IMR-90 (cell line): ENCODE results near the gene ATP2B1. TPM values are rescaled to one million over a fixed set of nuclear protein-coding genes. Genes with fewer than 3 reads are reported as not detected.
A peak's percentile ranks its signal among the peaks of the same experiment; 100 is the strongest.

Source experiments
- ATAC-seq: fragments of 200-7000 bp; cut with Tn5 transposase; 2 replicates; pipeline ENCODE4 v1.9.1; 2020; ENCODE audit warnings: low read depth, mild to moderate bottlenecking, moderate library complexity
- BruUV-seq: library from RNA; stranded (reverse); fragments of 400-500 nt; replicated peaks from 2 replicates; lab custom pipeline; 2021; lab: Mats Ljungman, UMichigan
- CTCF ChIA-PET: fragments of 300-600 bp; formaldehyde crosslinking; extraction: SDS; loops from one replicate; lab custom pipeline; 2021; ENCODE audit warnings: antibody characterized with exemption; lab: Yijun Ruan, JAX
- POLR2A ChIA-PET: fragments of 300-600 bp; sonication (Branson Sonifier 250); formaldehyde crosslinking; loops from one replicate; lab custom pipeline; 2022; ENCODE audit warnings: antibody characterized with exemption; ENCODE audit not compliant: unreplicated experiment; lab: Charles Lee
- DNase-seq: peaks from one replicate; pipeline ENCODE4 v3.0.0; 2013
- H2AFZ ChIP-seq: replicated peaks from 2 replicates; pipeline ENCODE3; 2013; ENCODE audit warnings: low read length, mild to moderate bottlenecking; ENCODE audit not compliant: poor library complexity
- H2AK5ac ChIP-seq: 2 replicates; pipeline ENCODE4 v1.6.1; 2013; ENCODE audit warnings: low read depth, low read length, inconsistent platforms
- H2AK9ac ChIP-seq: replicated peaks from 2 replicates; pipeline ENCODE3; 2013; ENCODE audit warnings: mild to moderate bottlenecking, low read depth, low read length, moderate library complexity; ENCODE audit not compliant: poor library complexity
- H2BK120ac ChIP-seq: 2 replicates; pipeline ENCODE4 v1.6.1; 2013; ENCODE audit warnings: low read depth, low read length, inconsistent platforms
- H2BK15ac ChIP-seq: 3 replicates; pipeline ENCODE4 v1.6.1; 2013; ENCODE audit warnings: low read depth, low read length, inconsistent platforms
- H2BK20ac ChIP-seq: 2 replicates; pipeline ENCODE4 v1.6.1; 2013; ENCODE audit warnings: low read depth, mild to moderate bottlenecking, inconsistent platforms, low read length, moderate library complexity
- H2BK5ac ChIP-seq: 2 replicates; pipeline ENCODE4 v1.6.1; 2013; ENCODE audit warnings: mild to moderate bottlenecking, low read depth, low read length, inconsistent platforms; ENCODE audit not compliant: poor library complexity, severe bottlenecking
- H3K14ac ChIP-seq: replicated peaks from 2 replicates; pipeline ENCODE4 v1.6.1; 2013; ENCODE audit warnings: low read depth, low read length, inconsistent platforms
- H3K18ac ChIP-seq: 2 replicates; pipeline ENCODE4 v1.6.1; 2013; ENCODE audit warnings: low read depth, low read length, control low read depth
- H3K23ac ChIP-seq: 2 replicates; pipeline ENCODE4 v1.6.1; 2013; ENCODE audit warnings: low read depth, low read length, inconsistent platforms
- H3K27ac ChIP-seq: 2 replicates; pipeline ENCODE4 v1.5.1; 2013; ENCODE audit warnings: mild to moderate bottlenecking, control low read depth, low read length; ENCODE audit not compliant: insufficient read depth
- H3K27me3 ChIP-seq: 2 replicates; pipeline ENCODE4 v1.6.1; 2013; ENCODE audit warnings: low read length; ENCODE audit not compliant: control insufficient read depth, insufficient read depth
- H3K36me3 ChIP-seq: 2 replicates; pipeline ENCODE4 v1.6.1; 2013; ENCODE audit warnings: low read length, mixed read lengths; ENCODE audit not compliant: control insufficient read depth, insufficient read depth
- H3K4ac ChIP-seq: 2 replicates; pipeline ENCODE4 v1.6.1; 2013; ENCODE audit warnings: low read depth, low read length, inconsistent platforms
- H3K4me1 ChIP-seq: 2 replicates; pipeline ENCODE4 v1.6.1; 2013; ENCODE audit warnings: low read length, mixed read lengths; ENCODE audit not compliant: control insufficient read depth, insufficient read depth
- H3K4me2 ChIP-seq: 2 replicates; pipeline ENCODE4 v1.6.1; 2013; ENCODE audit warnings: low read depth, mild to moderate bottlenecking, control low read depth, low read length, moderate library complexity
- H3K4me3 ChIP-seq: 2 replicates; pipeline ENCODE4 v1.5.1; 2013; ENCODE audit warnings: low read depth, mild to moderate bottlenecking, control low read depth, low read length, moderate library complexity; ENCODE audit not compliant: insufficient read depth
- H3K56ac ChIP-seq: 2 replicates; pipeline ENCODE4 v1.6.1; 2013; ENCODE audit warnings: low read length, inconsistent platforms; ENCODE audit not compliant: insufficient read depth; ENCODE audit errors: extremely low read depth
- H3K79me1 ChIP-seq, 2 experiments: 2 replicates each; pipeline ENCODE4 v1.6.1; 2013; ENCODE audit warnings: low read length in 2 of 2, inconsistent platforms in 1 of 2, low read depth in 1 of 2
- H3K9ac ChIP-seq: 2 replicates; pipeline ENCODE4 v1.6.1; 2013; ENCODE audit warnings: low read depth, low read length, control low read depth
- H3K9me1 ChIP-seq: 2 replicates; pipeline ENCODE4 v1.6.1; 2013; ENCODE audit warnings: low read length, inconsistent platforms; ENCODE audit not compliant: insufficient read depth
- H3K9me3 ChIP-seq: 2 replicates; pipeline ENCODE4 v1.6.1; 2013; ENCODE audit warnings: low read length; ENCODE audit not compliant: control insufficient read depth, insufficient read depth
- H4K20me1 ChIP-seq: 2 replicates; pipeline ENCODE4 v1.6.1; 2013; ENCODE audit warnings: low read length, inconsistent platforms; ENCODE audit not compliant: insufficient read depth
- H4K5ac ChIP-seq: 2 replicates; pipeline ENCODE4 v1.6.1; 2013; ENCODE audit warnings: mild to moderate bottlenecking, low read depth, low read length, control low read depth
- H4K8ac ChIP-seq, 2 experiments: 2 replicates each; pipeline ENCODE4 v1.6.1; 2013; ENCODE audit warnings: low read depth in 2 of 2, low read length in 2 of 2, control low read depth in 1 of 2, inconsistent platforms in 1 of 2
- H4K91ac ChIP-seq: 2 replicates; pipeline ENCODE4 v1.6.1; 2013; ENCODE audit warnings: low read depth, low read length, inconsistent platforms; ENCODE audit not compliant: insufficient read depth
- BHLHE40 ChIP-seq: fragments of 150-350 bp; IDR thresholded peaks from 2 replicates; pipeline ENCODE4 v1.6.1; 2016; ENCODE audit warnings: mild to moderate bottlenecking, low read depth, low read length
- CHD1 ChIP-seq: IDR thresholded peaks from 2 replicates; pipeline ENCODE4 v1.6.1; 2012; ENCODE audit warnings: low read depth, low read length, improper control_type of control experiment
- CTCF ChIP-seq: conservative IDR thresholded peaks from 2 replicates; pipeline ENCODE4 v1.5.1; 2012; ENCODE audit warnings: mild to moderate bottlenecking, low read depth, low read length, improper control_type of control experiment
- ELK1 ChIP-seq: fragments of 150-350 bp; IDR thresholded peaks from 2 replicates; pipeline ENCODE4 v1.6.1; 2016; ENCODE audit warnings: low read depth, mild to moderate bottlenecking, low read length, moderate library complexity, borderline replicate concordance
- FOS ChIP-seq: fragments of 150-350 bp; IDR thresholded peaks from 2 replicates; pipeline ENCODE4 v1.6.1; 2016; ENCODE audit warnings: low read depth, low read length
- MXI1 ChIP-seq: IDR thresholded peaks from 2 replicates; pipeline ENCODE4 v1.6.1; 2012; ENCODE audit warnings: low read depth, mild to moderate bottlenecking, low read length, moderate library complexity, borderline replicate concordance
- RCOR1 ChIP-seq: IDR thresholded peaks from 2 replicates; pipeline ENCODE4 v1.6.1; 2012; ENCODE audit warnings: mild to moderate bottlenecking, low read length, improper control_type of control experiment; ENCODE audit not compliant: insufficient replicate concordance
- SMC3 ChIP-seq: fragments of 150-350 bp; IDR thresholded peaks from 2 replicates; pipeline ENCODE4 v1.6.1; 2016; ENCODE audit warnings: low read depth, mild to moderate bottlenecking, antibody characterized with exemption, low read length, moderate library complexity
- USF2 ChIP-seq: fragments of 150-350 bp; IDR thresholded peaks from 2 replicates; pipeline ENCODE4 v1.6.1; 2017; ENCODE audit warnings: mild to moderate bottlenecking, antibody characterized with exemption, low read length, low read depth
- WGBS, 2 experiments: methylation state at CpG; one replicate each; pipeline versions ENCODE4 v1.1.5 to v1.1.7; 2013; ENCODE audit warnings: missing lambda C conversion rate in 2 of 2; ENCODE audit not compliant: insufficient read length in 1 of 2; ENCODE audit errors: extremely low coverage in 2 of 2; 5-methylcytosine and 5-hydroxymethylcytosine counted together
- dilution Hi-C: fragments of 300-500 bp; cut with HindIII; formaldehyde crosslinking; loops from one replicate; pipeline ENCODE4 v1.14.3; 2018; ENCODE audit warnings: low sequenced_read_pairs; ENCODE audit not compliant: unreplicated experiment
- in situ Hi-C: fragments of 300-500 bp; cut with MboI; formaldehyde crosslinking; loops from 3 replicates; pipeline ENCODE4 v1.14.3; 2019; ENCODE audit warnings: low sequenced_read_pairs, inconsistent platforms, mixed read lengths
- intact Hi-C: fragments of 100-400 bp; cut with micrococcal nuclease; formaldehyde crosslinking; loops from 2 replicates; pipeline ENCODE4 v1.10.0; 2022
- polyA plus RNA-seq, 3 experiments: library from polyadenylated mRNA; depleted of rRNA; stranded (reverse); fragments of >200 nt; gene quantifications; 2 replicates each; pipeline ENCODE4 v1.2.3, GENCODE V29; 2012; ENCODE audit warnings: low replicate concordance in 1 of 3
- total RNA-seq: library from RNA; depleted of rRNA; stranded (reverse); fragments of >200 nt; gene quantifications from 2 replicates; pipeline ENCODE4 v1.2.3, GENCODE V29; 2012

Gene ATP2B1
- total and polyA plus RNA-seq, 2 of the 4 experiments (the other 2 are of a cell fraction): 9.9 to 32.6 TPM

GRCh38 chr12:89663577-89664357, 44.9 kb downstream of the ATP2B1 start:
- intact Hi-C loops (no loop called here), in situ Hi-C loops (no loop called here), dilution Hi-C loops (no loop called here)
- WGBS, 2 experiments: 23% methylated on average over 1 of the region's 4 CpGs; no CpG with 5 or more reads in 1 of the 2 experiments
- Histone ChIP-seq H3K4ac (no peak overlapping the region), H2BK15ac (no peak overlapping the region), H2AK9ac (no peak overlapping the region), H3K9me1 (peaks cover 7% of the 10 kb centered on the region; the same call in 1 of the 2 replicates), H3K14ac (no peak overlapping the region), H3K27me3 (no peaks in the 10 kb centered on the region), H4K20me1 (peaks cover 32% of the 10 kb centered on the region), H3K4me1 (peaks cover 6% of the 10 kb centered on the region), H3K4me2 (peak overlapping the region; percentile 16), H3K27ac (no peak overlapping the region), H3K18ac (no peak overlapping the region), H3K36me3 (no peaks in the 10 kb centered on the region), H2AFZ (no peak overlapping the region), H4K91ac (no peak overlapping the region), H3K4me3 (no peak overlapping the region), H2BK20ac (no peak overlapping the region), H4K5ac (no peak overlapping the region), H3K56ac (no peak overlapping the region; the same call in 1 of the 2 replicates), H3K79me1 (peaks cover 30 to 66% of the 10 kb centered on the region in 2 experiments), H3K23ac (no peak overlapping the region), H3K9ac (no peak overlapping the region), H3K9me3 (no peaks in the 10 kb centered on the region), H2BK120ac (no peak overlapping the region), H2BK5ac (no peak overlapping the region), H4K8ac (peak overlapping the region in 1 of 2 experiments; percentile 15; a peak in 1 of 4 replicates), H2AK5ac (no peak overlapping the region)
- TF ChIP-seq MXI1: no peak
- TF ChIP-seq SMC3: no peak
- no peak for TF ChIP-seq CHD1
- no peak for TF ChIP-seq ELK1
- no peak for TF ChIP-seq BHLHE40
- no peak for TF ChIP-seq USF2
- 0 out of 2 replicates have a peak, but pooled peaks have one; percentile 22 for TF ChIP-seq FOS
- no peak for TF ChIP-seq RCOR1
- TF ChIP-seq CTCF: no peak
- peak; percentile 48 for ATAC-seq
- ChIA-PET CTCF (interaction anchor here (0.6 kb wide), 1 partner anchor 811 kb away, joined by 5 read pairs; no protein-coding TSS in a partner anchor), POLR2A (no interaction called here)
- BruUV-seq: no TSS peak
- DNase-seq: peak; percentile 20
